ENCODE measurements around the gene BMPR1B. TPM values are rescaled to one million over a fixed set of nuclear protein-coding genes. Genes with fewer than 3 reads are reported as not detected.

Gene BMPR1B
- total and polyA plus RNA-seq, 2 experiments from 2014 or later, result 1.6 to 3.3 TPM

- Histone ChIP-seq H2AFZ (no peak overlapping the region), H3K27me3 (no peaks in the 10 kb centered on the region), H3K79me2 (no peaks in the 10 kb centered on the region), H3K27ac (no peak overlapping the region), H3K36me3 (replicated peaks; ENCODE audit: insufficient read depth, low read depth) (no peaks in the 10 kb centered on the region), H3K4me2 (no peak overlapping the region), H3K4me3 (no peak overlapping the region), H3K9me3 (ENCODE audit: low read depth) (no peaks in the 10 kb centered on the region), H4K20me1 (ENCODE audit: insufficient read depth, poor library complexity, severe bottlenecking) (no peaks in the 10 kb centered on the region), H3K4me1 (ENCODE audit: insufficient read depth) (no peaks in the 10 kb centered on the region), H3K9me2 (replicated peaks; ENCODE audit: insufficient read depth) (no peaks in the 10 kb centered on the region)
- DNase-seq (ENCODE audit: low spot score), result no peak
- TF ChIP-seq CTCF (IDR thresholded peaks at IDR 0.05; ENCODE audit: poor library complexity) (no peak), EZH2phosphoT487 (IDR thresholded peaks at IDR 0.05; ENCODE audit: low read depth, severe bottlenecking, unreplicated experiment) (no peak), EZH2 (IDR thresholded peaks at IDR 0.05; ENCODE audit: borderline replicate concordance) (no peak)
- WGBS (ENCODE audit: low lambda C conversion rate, missing lambda C conversion rate), result 100% methylated on average over 1 of the region's 1 CpG
These were observed 12.9 kb upstream of the BMPR1B start for GRCh38 chr4:94744850-94745249.

- H3K27me3 ChIP-seq, result no peaks in the 10 kb centered on the region
- TF ChIP-seq EZH2 (IDR thresholded peaks at IDR 0.05; ENCODE audit: borderline replicate concordance) (no peak), CTCF (IDR thresholded peaks at IDR 0.05; ENCODE audit: poor library complexity) (no peak), EZH2phosphoT487 (IDR thresholded peaks at IDR 0.05; ENCODE audit: low read depth, severe bottlenecking, unreplicated experiment) (no peak)
- no peaks in the 10 kb centered on the region for H3K9me2 ChIP-seq (replicated peaks; ENCODE audit: insufficient read depth)
- H3K9me3 ChIP-seq (ENCODE audit: low read depth), result no peaks in the 10 kb centered on the region
- no peaks in the 10 kb centered on the region for H3K79me2 ChIP-seq
- no peak overlapping the region for H3K27ac ChIP-seq
- no peaks in the 10 kb centered on the region for H4K20me1 ChIP-seq (ENCODE audit: insufficient read depth, poor library complexity, severe bottlenecking)
- 82% methylated on average over 3 of the region's 3 CpGs for WGBS (ENCODE audit: low lambda C conversion rate, missing lambda C conversion rate)
- H3K4me1 ChIP-seq (ENCODE audit: insufficient read depth), result no peaks in the 10 kb centered on the region
- H3K4me2 ChIP-seq, result no peak overlapping the region
- H2AFZ ChIP-seq, result no peak overlapping the region
- no peak for DNase-seq (ENCODE audit: low spot score)
- no peak overlapping the region for H3K4me3 ChIP-seq
- H3K36me3 ChIP-seq (replicated peaks; ENCODE audit: insufficient read depth, low read depth), result no peaks in the 10 kb centered on the region
These were observed 11.0 kb upstream of the BMPR1B start for GRCh38 chr4:94746746-94747145.

- no peaks in the 10 kb centered on the region for H3K9me3 ChIP-seq (ENCODE audit: low read depth)
- peak overlapping the region; percentile 79 for H2AFZ ChIP-seq
- TF ChIP-seq EZH2 (IDR thresholded peaks at IDR 0.05; ENCODE audit: borderline replicate concordance), result no peak
- no peak for TF ChIP-seq CTCF (IDR thresholded peaks at IDR 0.05; ENCODE audit: poor library complexity)
- TF ChIP-seq EZH2phosphoT487 (IDR thresholded peaks at IDR 0.05; ENCODE audit: low read depth, severe bottlenecking, unreplicated experiment), result no peak
- H3K27me3 ChIP-seq, result peaks cover 60% of the 10 kb centered on the region
- no peaks in the 10 kb centered on the region for H3K79me2 ChIP-seq
- H3K4me2 ChIP-seq, result peak overlapping the region; percentile 97
- peak overlapping the region; percentile 56 for H3K4me3 ChIP-seq
- no peaks in the 10 kb centered on the region for H3K4me1 ChIP-seq (ENCODE audit: insufficient read depth)
- no peaks in the 10 kb centered on the region for H3K36me3 ChIP-seq (replicated peaks; ENCODE audit: insufficient read depth, low read depth)
- WGBS (ENCODE audit: low lambda C conversion rate, missing lambda C conversion rate), result 4% methylated on average over 23 of the region's 69 CpGs
- H4K20me1 ChIP-seq (ENCODE audit: insufficient read depth, poor library complexity, severe bottlenecking), result no peaks in the 10 kb centered on the region
- peak; percentile 54 for DNase-seq (ENCODE audit: low spot score)
- H3K9me2 ChIP-seq (replicated peaks; ENCODE audit: insufficient read depth), result no peaks in the 10 kb centered on the region
- no peak overlapping the region for H3K27ac ChIP-seq
These were observed 465 bp downstream of the BMPR1B start for GRCh38 chr4:94758141-94758699.

Measured in hepatocyte (in vitro differentiated cells).